Ureter (tissue), 1 donor: ENCODE results near the gene CD33. TPM values are rescaled to one million over a fixed set of nuclear protein-coding genes. Genes with fewer than 3 reads are reported as not detected.
"Not testable (repeated sequence)": the region's sequence is repeated elsewhere in the genome, so short reads cannot be mapped to it uniquely, and the experiment has no call there.

Source experiments
- DNase-seq: peaks from one replicate; pipeline ENCODE4 v3.0.0-alpha.2; 2020; ENCODE audit warnings: low spot score
- total RNA-seq: library from RNA; stranded (reverse); gene quantifications from one replicate; pipeline ENCODE4 v1.2.4, GENCODE V29; 2023
- donor health status: DM: yes; HTN: yes; CAD: no.

Gene CD33
- total RNA-seq, 1 donor from 2014 or later: 4.0 TPM

GRCh38 chr19:51210191-51210784, 14.6 kb upstream of the CD33 start:
- DNase-seq: no peak

DNA sequence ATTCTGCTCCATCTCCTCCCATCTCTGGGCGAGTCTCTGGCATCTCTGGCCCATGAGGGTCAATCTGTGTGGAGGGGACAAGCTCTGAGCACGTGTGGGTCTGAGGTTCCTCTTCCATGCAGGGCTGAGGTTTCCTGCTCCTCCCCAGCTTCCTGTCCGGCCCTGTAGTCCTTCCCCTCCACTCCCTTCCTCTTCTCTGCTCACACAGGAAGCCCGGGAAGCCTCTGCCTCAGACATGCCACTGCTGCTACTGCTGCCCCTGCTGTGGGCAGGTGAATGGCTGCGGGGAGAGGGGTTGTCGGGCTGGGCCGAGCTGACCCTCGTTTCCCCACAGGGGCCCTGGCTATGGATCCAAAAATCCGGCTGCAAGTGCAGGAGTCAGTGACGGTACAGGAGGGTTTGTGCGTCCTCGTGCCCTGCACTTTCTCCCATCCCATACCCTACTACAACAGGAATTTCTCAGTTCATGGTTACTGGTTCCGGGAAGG, 14.0 kb upstream of the CD33 start:
- not testable (repeated sequence) for DNase-seq

DNA sequence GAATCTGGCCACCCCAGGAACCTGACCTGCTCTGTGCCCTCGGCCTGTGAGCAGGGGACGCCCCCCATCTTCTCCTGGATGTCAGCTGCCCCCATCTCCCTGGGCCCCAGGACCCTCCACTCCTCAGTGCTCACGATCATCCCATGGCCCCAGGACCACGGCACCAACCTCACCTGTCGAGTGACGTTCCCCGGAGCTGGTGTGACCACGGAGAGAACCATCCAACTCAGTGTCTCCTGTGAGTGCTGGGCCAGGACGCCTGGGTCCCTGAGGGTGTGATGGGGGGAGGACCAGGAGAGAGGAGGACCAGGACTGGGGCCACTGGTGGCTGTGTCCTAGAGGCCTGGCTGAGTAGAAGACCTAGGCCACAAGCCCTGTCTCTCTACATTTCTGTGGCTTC, 13.0 kb upstream of the CD33 start:
- no peak for DNase-seq

GRCh38 chr19:51219307-51219706, 5.6 kb upstream of the CD33 start:
- no peak for DNase-seq

GRCh38 chr19:51219971-51220370, 4.9 kb upstream of the CD33 start:
- no peak for DNase-seq

GRCh38 chr19:51220996-51221395, 3.9 kb upstream of the CD33 start:
- no peak for DNase-seq

DNA sequence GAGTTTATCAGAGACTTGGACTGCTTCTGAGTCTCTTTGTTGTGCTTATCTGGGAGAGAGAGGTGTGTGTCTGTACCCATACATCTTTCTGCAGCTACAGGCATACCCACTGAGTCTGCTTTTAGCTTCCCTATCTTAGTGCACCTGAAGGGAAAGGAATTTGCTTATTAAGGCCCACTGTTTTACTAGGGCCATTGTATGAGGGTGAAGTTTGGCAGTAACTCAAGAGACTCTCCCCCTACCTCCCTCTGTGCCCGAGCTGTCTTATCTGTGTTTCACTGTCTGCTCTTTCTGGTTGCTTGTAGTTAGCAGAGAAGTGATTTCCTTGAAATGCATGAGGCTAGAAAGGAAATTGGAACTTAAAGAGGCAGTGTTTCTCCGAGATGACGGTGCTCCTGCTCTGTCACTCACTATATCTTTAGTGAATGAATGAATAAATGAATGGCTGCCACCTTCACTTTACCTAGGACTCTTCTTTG, 678 bp upstream of the CD33 start:
- DNase-seq: no peak

GRCh38 chr19:51226067-51226466, 1.2 kb downstream of the CD33 start:
- DNase-seq: no peak

DNA sequence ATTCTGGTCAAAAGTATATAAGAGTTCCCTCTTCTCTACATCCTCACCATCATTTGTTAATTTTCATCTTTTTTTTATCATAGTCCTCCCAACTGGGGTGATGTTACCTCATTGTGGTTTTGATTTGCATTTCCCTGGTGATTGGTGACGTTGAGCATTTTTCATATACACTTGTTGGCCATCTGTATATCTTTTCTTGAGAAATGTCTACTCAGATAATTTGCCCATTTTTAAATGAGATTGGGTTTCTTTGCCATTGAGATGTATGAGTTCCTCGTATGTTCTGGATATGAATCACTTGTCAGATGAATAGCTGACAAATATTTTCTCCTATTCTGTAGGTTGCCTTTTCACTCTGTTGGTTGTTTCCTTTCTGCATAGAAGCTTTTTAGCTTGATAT, 2.4 kb downstream of the CD33 start:
- no peak for DNase-seq

- no peak for DNase-seq
Measured at GRCh38 chr19:51227966-51228365, 3.1 kb downstream of the CD33 start.

DNA sequence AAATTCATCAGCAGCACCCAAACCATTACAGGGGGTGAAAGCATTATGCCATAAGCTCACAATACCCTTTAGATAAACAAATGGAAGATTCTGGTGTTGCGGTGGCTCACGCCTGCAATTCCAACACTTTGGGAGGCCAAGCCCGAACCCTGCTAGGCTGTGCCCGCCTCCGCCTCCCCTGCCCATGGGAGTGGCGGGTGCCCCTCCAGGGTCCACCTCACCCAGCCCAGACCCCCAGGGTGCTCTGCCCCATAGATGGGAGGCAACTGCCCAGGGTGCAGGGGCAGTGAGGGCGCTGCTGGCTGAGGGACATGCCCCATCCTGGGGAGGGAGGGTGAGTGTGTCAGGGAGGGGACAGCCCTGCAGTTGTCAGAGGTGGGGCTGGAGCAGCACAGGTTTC, 16.0 kb downstream of the CD33 start:
- no peak for DNase-seq

- DNase-seq: no peak
Measured at GRCh38 chr19:51242881-51243630, 18.2 kb downstream of the CD33 start.

- DNase-seq: no peak
Measured at GRCh38 chr19:51246164-51246552, 21.3 kb downstream of the CD33 start.

GRCh38 chr19:51247972-51248590, 23.2 kb downstream of the CD33 start:
- no peak for DNase-seq

GRCh38 chr19:51250786-51251467, 26.0 kb downstream of the CD33 start, which contains the start of gene SIGLECL1:
Gene SIGLECL1, plus strand, starts transcription at chr19:51251080. Its CDS starts 12,993 bp downstream, at chr19:51264073.
- DNase-seq: no peak

DNA sequence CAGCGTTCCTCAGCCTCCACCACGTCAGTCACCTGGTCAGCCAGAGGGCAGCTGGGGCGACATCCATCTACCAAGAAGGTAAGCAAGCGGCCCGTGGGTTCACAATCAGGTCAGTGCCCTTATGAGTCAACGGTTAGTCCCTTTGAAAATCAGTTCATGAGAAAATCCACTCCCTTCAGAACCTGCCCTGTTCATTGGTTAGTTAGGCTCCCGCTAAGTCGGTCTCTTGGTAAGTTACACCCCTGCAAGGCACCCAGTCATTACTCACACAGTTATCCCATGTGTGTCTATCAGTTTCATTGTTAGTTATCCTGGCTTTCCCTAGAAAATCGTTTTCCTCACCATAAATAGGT, 26.6 kb downstream of the CD33 start:
- DNase-seq: no peak

DNA sequence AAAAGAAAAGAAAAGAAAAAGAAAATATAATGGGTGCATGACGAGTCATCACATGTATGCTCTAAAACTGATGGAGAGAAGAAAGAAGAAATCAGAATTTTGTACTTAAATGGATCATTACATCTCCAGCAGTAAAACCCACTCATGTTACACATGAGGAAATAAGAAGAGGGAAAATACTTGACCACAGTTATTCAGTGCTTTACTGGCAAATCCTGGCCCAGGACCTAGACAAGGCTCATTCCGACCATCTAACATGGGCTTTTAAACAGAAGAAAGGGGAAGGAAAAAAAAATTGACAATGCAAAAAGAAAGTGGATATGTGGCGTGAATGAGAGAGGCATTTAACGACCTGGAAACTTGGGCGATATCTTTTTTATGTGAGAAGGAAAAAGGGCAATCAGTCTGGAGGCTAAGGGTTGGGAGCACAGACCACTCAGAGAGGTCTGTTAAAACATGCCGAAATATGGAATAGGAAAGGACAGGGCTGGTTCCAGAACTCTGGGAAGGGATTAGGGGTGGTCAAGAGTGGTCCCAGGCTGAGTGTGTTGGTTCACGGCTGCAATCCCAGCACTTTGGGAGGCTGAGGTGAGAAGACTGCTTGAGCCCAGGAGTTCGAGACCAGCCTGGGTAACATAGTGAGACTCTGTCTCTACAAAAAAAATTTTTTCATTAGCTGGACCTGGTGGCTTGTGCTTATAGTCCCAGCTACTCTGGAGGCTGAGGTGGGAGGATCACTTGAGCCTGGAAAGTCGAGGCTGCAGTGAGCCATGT, 27.6 kb downstream of the CD33 start:
- no peak for DNase-seq

DNA sequence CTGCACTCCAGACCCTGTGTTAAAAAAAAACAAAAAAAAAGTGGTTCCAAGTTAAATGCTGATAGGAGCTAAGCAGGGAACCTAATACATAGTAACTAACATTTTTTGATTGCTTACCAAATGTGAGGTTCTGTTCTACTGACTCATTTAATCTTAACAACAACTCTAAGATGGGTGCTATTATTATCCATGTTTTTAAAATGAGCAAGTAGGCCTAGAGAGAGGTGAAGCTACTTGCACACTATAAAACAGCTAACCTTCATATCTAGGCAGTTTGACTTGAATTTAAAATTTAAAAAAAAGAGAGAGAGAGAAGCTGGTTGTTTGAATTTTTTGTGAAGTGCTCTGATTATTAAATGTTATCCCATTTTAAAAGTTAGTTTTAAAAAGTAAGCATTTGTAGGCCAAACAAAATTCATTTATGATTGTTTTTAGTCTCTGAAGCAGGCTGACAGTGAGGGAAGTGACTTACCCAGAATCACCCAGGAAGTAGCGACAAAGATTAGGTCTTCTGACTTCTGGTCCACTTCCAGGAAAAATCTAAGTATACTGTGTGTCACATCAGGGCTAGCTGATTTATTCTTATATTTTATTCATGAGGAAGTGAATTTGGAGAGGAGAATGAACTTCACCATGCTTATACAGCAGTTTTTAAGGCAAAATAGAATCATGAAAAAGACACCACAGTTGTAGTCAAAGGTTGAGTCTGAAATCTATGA, 28.4 kb downstream of the CD33 start:
- no peak for DNase-seq

DNA sequence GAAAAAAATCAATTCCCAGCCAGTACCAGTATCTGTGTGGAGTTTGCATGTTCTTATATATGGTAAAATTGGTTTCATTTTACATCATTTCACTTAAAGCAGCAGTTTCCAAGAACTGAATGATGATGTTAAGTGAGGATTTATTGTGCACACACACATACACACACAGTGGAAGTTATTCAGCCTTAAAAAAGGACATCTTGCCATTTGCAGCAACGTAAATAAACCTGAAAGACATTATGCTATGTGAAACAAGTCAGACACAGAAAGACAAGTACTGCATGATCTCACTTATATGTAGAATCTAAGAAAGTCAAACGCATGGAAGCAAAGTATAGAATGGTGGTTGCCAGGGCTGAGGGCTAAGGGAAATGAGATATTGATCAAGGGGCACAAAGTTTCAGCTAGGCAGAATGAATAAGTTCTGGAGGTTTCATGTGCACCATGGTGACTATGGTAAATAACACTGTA, 31.3 kb downstream of the CD33 start:
- no peak for DNase-seq

- no peak for DNase-seq
Measured at GRCh38 chr19:51257471-51257870, 32.6 kb downstream of the CD33 start.
